ENCODE data around the gene MRPL49. TPM values are rescaled to one million over a fixed set of nuclear protein-coding genes. Genes with fewer than 3 reads are reported as not detected.
A peak's percentile ranks its signal among the peaks of the same experiment; 100 is the strongest.

MRPL49 gene
- total and polyA plus RNA-seq, 9 of the 15 experiments (the other 6 are each of a cell fraction or from before 2014, with no cell fraction given): 74.3 to 132 (median 91.2) TPM

DNA sequence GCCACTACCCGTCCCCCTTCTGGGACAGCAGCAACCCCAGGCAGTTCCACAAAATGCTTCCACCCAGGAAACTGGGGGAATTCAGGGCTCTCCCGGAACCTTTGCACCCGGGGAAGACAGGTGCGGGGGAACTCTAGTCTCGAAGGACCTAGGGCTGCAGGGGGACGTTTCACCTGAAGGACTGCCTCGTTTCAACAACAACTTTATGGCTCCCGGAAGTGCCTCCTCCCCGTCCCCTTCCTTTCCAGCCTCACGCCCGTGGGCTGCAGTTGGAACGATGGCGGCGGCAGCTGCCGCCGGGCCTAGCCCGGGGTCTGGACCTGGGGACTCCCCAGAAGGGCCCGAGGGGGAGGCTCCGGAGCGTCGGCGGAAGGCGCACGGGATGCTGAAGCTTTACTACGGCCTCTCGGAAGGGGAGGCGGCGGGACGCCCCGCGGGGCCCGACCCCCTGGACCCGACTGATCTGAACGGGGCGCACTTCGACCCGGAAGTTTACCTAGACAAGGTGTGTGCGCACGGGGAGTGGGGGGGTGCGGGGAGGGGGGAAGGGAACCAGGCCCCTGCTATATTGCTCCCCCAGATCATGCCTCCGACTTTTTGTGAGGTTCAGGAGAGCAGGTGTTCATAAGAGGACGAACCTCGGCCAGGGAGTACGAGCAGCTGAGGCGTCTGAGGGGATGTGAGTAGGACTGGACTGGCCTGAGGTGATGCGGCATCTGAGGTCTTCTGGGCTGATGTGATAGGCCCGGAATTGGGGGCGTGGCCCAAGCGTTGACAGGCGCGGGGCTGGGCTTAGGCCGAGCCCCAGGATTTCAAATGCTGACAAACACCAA, 25.9 kb upstream of the MRPL49 start, which contains the start of gene VPS51 (continued):
- TF ChIP-seq, protein P1, sequence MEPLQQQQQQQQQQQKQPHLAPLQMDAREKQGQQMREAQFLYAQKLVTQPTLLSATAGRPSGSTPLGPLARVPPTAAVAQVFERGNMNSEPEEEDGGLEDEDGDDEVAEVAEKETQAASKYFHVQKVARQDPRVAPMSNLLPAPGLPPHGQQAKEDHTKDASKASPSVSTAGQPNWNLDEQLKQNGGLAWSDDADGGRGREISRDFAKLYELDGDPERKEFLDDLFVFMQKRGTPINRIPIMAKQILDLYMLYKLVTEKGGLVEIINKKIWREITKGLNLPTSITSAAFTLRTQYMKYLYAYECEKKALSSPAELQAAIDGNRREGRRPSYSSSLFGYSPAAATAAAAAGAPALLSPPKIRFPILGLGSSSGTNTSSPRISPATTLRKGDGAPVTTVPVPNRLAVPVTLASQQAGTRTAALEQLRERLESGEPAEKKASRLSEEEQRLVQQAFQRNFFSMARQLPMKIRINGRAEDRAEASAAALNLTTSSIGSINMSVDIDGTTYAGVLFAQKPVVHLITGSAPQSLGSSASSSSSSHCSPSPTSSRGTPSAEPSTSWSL (CRISPR knock-in tag; IDR thresholded peaks at IDR 0.05; ENCODE audit: borderline replicate concordance): no peak
- TF ChIP-seq SIN3B (IDR thresholded peaks at IDR 0.05; ENCODE audit: low read depth): peak; percentile 89
- TF ChIP-seq ASH1L (IDR thresholded peaks at IDR 0.05; ENCODE audit: borderline replicate concordance, low read depth, partially characterized antibody): peak; percentile 34
- TF ChIP-seq KDM4B (IDR thresholded peaks at IDR 0.05; ENCODE audit: borderline replicate concordance in 2 of 2, low read depth in 1 of 2): peak in 1 of 2 experiments; percentile 94; a peak in 2 of 4 replicates
- TF ChIP-seq ZBTB7A (IDR thresholded peaks at IDR 0.05; ENCODE audit: borderline replicate concordance, control insufficient read depth, low read depth, low read length): peak; percentile 68; the same call in 1 of the 2 replicates
- no peak for TF ChIP-seq GABPB2 (CRISPR knock-in tag; conservative IDR thresholded peaks at IDR 0.05)
- peak; percentile 68 for TF ChIP-seq CTBP1 (IDR thresholded peaks at IDR 0.05; ENCODE audit: borderline replicate concordance)
- TF ChIP-seq STAG1 (CRISPR knock-in tag; IDR thresholded peaks at IDR 0.05; ENCODE audit: borderline replicate concordance): no peak
- TF ChIP-seq EZH2 (IDR thresholded peaks at IDR 0.05; ENCODE audit: borderline replicate concordance, low read depth, low read length): no peak
- TF ChIP-seq, protein P2, sequence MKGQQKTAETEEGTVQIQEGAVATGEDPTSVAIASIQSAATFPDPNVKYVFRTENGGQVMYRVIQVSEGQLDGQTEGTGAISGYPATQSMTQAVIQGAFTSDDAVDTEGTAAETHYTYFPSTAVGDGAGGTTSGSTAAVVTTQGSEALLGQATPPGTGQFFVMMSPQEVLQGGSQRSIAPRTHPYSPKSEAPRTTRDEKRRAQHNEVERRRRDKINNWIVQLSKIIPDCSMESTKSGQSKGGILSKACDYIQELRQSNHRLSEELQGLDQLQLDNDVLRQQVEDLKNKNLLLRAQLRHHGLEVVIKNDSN (CRISPR knock-in tag; IDR thresholded peaks at IDR 0.05): peak; percentile 30; the same call in 1 of the 2 replicates
- TF ChIP-seq TBP (optimal IDR thresholded peaks at IDR 0.05; ENCODE audit: low read depth, low read length): peak; percentile 92
- TF ChIP-seq CHD7 (IDR thresholded peaks at IDR 0.05; ENCODE audit: low read depth, low read length): peak; percentile 61
- peak; percentile 59 for TF ChIP-seq MAFK (IDR thresholded peaks at IDR 0.05; ENCODE audit: low read length)
